Right lobe of liver (tissue), 6 donors: Measurements from ENCODE around the gene PGC. TPM values are rescaled to one million over a fixed set of nuclear protein-coding genes. Genes with fewer than 3 reads are reported as not detected.
A peak's percentile ranks its signal among the peaks of the same experiment; 100 is the strongest.

ENCODE experiments used
- ATAC-seq, 4 donors: fragments of 200-7000 bp; cut with Tn5 transposase; one replicate each; pipeline ENCODE4 v1.9.1; 2020; ENCODE audit warnings: mild to moderate bottlenecking in 4 of 4, moderate library complexity in 4 of 4
- DNase-seq, 3 donors: peaks; one replicate each; pipeline ENCODE4 v3.0.0-alpha.2; 2020
- H3K27ac ChIP-seq, 3 donors: fragments of 200-600 bp; one replicate each; pipeline ENCODE4 v1.8.0; 2022
- H3K27me3 ChIP-seq, 2 donors: fragments of 200-600 bp; one replicate each; pipeline ENCODE4 v1.8.0; 2022
- H3K36me3 ChIP-seq, 4 donors: fragments of 200-600 bp; sonication (generic) in 1 of 4; one replicate each; pipeline versions ENCODE4 v1.5.1 to v1.8.0; 2017 to 2022; ENCODE audit warnings: control low read depth in 1 of 4
- H3K4me1 ChIP-seq, 4 donors: fragments of 200-600 bp; sonication (generic) in 1 of 4; one replicate each; pipeline versions ENCODE4 v1.5.1 to v1.8.0; 2017 to 2022; ENCODE audit warnings: control low read depth in 1 of 4
- H3K4me3 ChIP-seq, 3 donors: fragments of 200-600 bp; one replicate each; pipeline ENCODE4 v1.8.0; 2022
- H3K9me3 ChIP-seq, 4 donors: fragments of 200-600 bp; sonication (generic) in 1 of 4; one replicate each; pipeline versions ENCODE4 v1.5.1 to v1.8.0; 2017 to 2022; ENCODE audit warnings: control low read depth in 1 of 4
- POLR2A ChIP-seq: fragments of 450-650 bp; IDR thresholded peaks from one replicate; pipeline ENCODE4 v1.6.1; 2017; ENCODE audit warnings: antibody characterized with exemption, mild to moderate bottlenecking
- WGBS: methylation state at CpG from one replicate; pipeline ENCODE4 v1.1.6; 2018; ENCODE audit warnings: low coverage, low lambda C conversion rate; ENCODE audit not compliant: insufficient coverage; ENCODE audit errors: missing lambda C conversion rate; 5-methylcytosine and 5-hydroxymethylcytosine counted together
- intact Hi-C, 2 donors: fragments of 100-400 bp; cut with DNase I; formaldehyde crosslinking; loops; one replicate each; pipeline versions ENCODE4 v1.11.2 to v1.14.1; 2022
- total RNA-seq, 6 experiments: library from RNA; depleted of rRNA in 2 of 6; stranded (reverse); fragments of >200 nt in 2 of 6; fragmentation: NEBNext Ultra II Directional in 3 of 6; extraction: Animal tissue kit (Norgen Biotek cat#: 25700) in 3 of 6; gene quantifications; one replicate each; pipeline versions ENCODE4 v1.1.0 to v1.2.4, GENCODE V29; 2016 to 2023
- TF ChIP-seq, protein P1 (sequence below), 4 donors: fragments of 200-600 bp in 3 of 4; fragments of 450-650 bp in 1 of 4; IDR thresholded peaks; one replicate each; pipeline versions ENCODE4 v1.5.1 to v1.8.0; 2016 to 2022; ENCODE audit warnings: antibody characterized with exemption in 4 of 4, mild to moderate bottlenecking in 2 of 4
- donor health status: DM: no; HTN: yes; CAD: no.
- donor health status: DM: no; HTN: no; CAD: no.
- donor health status: DM: no; HTN: no; CAD: no.
- donor health status: DM: no; HTN: yes; CAD: no.
- donor health status: DM: no; HTN: yes; CAD: no.

The PGC gene
- total RNA-seq, 6 experiments from 2014 or later = 0.31 TPM; not detected in 5

DNA sequence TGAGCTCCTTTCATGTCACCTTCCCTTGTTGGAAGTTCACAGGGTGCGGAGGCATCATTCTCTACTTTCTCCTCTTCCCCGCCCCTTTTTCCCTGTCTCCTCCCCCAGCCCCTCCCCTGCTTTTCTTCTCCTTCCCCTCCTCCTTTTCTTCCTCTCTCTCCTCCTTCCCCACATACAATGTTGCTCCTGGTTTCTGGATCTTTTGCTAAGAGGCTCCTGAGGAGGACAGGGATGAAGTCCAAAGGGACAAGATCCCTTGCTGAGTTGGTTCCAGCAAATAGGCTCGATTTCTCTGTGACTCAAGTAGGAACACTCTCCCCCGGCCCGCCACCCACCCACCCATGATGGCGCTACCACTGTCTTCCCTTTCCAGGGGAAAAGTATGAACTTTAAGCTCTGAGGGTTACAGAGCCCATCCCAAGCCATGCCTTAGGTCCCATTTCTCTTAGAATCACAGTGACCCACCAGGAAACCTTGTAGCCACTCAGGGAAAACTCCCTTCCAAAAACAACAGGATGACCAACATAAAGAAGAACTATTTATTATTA, 10.9 kb downstream of the PGC start:
- H3K4me3 ChIP-seq = no peak overlapping the region
- H3K9me3 ChIP-seq = no peaks in the 10 kb centered on the region
- H3K4me1 ChIP-seq = no peaks in the 10 kb centered on the region
- no peaks in the 10 kb centered on the region for H3K27me3 ChIP-seq
- H3K27ac ChIP-seq = no peak overlapping the region
- no peak for TF ChIP-seq POLR2A
- TF ChIP-seq, protein P1, sequence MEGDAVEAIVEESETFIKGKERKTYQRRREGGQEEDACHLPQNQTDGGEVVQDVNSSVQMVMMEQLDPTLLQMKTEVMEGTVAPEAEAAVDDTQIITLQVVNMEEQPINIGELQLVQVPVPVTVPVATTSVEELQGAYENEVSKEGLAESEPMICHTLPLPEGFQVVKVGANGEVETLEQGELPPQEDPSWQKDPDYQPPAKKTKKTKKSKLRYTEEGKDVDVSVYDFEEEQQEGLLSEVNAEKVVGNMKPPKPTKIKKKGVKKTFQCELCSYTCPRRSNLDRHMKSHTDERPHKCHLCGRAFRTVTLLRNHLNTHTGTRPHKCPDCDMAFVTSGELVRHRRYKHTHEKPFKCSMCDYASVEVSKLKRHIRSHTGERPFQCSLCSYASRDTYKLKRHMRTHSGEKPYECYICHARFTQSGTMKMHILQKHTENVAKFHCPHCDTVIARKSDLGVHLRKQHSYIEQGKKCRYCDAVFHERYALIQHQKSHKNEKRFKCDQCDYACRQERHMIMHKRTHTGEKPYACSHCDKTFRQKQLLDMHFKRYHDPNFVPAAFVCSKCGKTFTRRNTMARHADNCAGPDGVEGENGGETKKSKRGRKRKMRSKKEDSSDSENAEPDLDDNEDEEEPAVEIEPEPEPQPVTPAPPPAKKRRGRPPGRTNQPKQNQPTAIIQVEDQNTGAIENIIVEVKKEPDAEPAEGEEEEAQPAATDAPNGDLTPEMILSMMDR (IDR thresholded peaks at IDR 0.05) = no peak
- H3K36me3 ChIP-seq = no peaks in the 10 kb centered on the region
- ATAC-seq (no peak), DNase-seq (peak in 1 of 3 donors; percentile 5)
- 72% methylated on average over 6 of the region's 6 CpGs for WGBS
- intact Hi-C loops = no loop called here

DNA sequence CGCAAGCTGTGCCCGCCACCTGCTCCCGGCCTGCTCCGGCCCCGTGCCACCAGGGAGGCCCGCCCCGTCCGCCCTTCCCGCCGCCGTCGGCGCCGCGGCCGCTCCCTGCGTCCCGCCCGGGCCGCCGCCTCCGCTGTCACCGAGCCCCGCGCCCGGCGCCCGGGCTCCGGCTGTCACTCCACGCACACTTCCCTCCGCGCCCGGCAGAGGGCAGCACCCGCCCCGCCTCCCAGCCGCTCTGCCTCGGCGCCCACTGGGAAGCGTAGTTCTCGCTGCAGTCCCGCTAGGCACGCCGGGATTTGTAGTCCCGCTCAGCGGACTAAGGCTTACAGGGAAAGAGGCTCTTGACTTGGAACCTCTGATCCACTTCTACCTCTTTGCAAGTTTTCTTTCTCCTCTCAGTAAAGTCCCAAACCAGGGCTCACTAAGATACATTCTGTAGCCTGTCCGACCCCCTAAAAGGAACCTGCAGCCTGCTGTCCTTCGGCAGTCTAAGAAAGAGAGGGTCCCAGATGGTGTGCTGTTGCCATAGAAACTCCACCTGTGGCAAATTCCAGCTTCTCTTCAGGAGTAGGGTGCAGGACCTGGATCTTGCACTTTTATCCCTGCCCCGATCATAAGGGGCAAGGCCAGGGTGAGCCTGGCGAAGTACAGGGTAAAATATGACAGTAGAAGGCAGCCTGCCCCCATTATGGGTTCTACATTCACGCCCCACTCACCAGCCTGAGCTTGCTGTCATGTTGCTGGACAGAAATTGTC, 11.6 kb downstream of the PGC start, which contains the start of gene TFEB:
TFEB (minus strand) TSS at position 182 of the 759 bp plus-strand sequence. CDS start 44,395 bp downstream, outside the sequence.
- peak; percentile 66 for TF ChIP-seq POLR2A
- TF ChIP-seq, protein P1 (IDR thresholded peaks at IDR 0.05) = peak; percentile 89 to 100 (median 94)
- ATAC-seq = peak; percentile 87 to 92 (median 89)
- Histone ChIP-seq H3K4me1 (no peaks in the 10 kb centered on the region), H3K36me3 (no peaks in the 10 kb centered on the region), H3K4me3 (peak within 1 kb of the TSS; percentile 79 to 96 (median 89)), H3K27me3 (no peaks in the 10 kb centered on the region), H3K9me3 (no peaks in the 10 kb centered on the region), H3K27ac (peak within 1 kb of the TSS; percentile 80 to 88 (median 87))
- intact Hi-C loops = no loop called here
- DNase-seq = peak; percentile 96 to 97 (median 96)
- WGBS = 15% methylated on average over 7 of the region's 50 CpGs

DNA sequence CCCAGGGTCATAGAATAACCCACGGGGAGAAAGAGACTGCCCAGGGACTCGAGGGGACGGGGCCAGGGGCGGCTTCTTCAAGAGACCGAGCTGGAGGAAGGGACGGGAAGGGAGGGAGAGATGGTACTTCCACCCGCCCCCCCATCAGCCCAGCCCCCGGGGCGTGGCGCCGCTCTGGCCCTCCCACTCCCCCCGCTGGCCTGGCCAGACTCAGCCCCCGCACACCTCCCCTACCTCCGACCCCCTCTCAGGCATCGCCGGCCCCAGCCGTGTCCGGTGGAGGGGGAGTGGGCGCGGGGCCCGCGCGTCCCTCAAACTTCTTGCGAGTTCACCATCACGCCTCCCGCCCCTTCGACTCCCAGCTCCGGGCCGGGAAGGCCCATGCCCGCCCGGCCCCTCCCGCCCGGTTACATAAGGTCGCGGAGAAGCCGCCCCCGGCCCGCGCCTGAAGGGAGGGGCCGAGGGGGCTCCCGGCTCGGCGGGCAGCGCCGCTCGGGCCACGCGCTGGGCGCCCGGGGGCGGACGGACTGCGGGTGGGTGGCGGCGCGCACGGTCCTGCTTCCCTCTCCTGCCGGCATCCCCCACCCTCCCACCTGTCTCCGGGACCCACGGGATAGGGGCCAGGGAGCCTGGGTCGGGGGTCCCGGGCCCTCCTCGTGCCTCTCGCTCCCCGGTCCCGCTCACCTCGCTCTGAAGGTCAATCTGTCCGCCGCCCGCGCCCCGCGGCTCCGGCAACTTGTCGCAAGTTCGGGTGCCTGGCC, 12.4 kb downstream of the PGC start:
- no peaks in the 10 kb centered on the region for H3K4me1 ChIP-seq
- no peaks in the 10 kb centered on the region for H3K9me3 ChIP-seq
- TF ChIP-seq, protein P1 (IDR thresholded peaks at IDR 0.05) = no peak
- TF ChIP-seq POLR2A = no peak
- intact Hi-C loops = no loop called here
- H3K27ac ChIP-seq = peak overlapping the region; percentile 80 to 88 (median 87)
- H3K4me3 ChIP-seq = peak overlapping the region; percentile 79 to 96 (median 89)
- H3K36me3 ChIP-seq = no peaks in the 10 kb centered on the region
- WGBS = no CpG with 5 or more reads among the region's 76 CpGs
- no peaks in the 10 kb centered on the region for H3K27me3 ChIP-seq
- DNase-seq (peak; percentile 85 to 89 (median 87)), ATAC-seq (peak; percentile 80 to 86 (median 82))

DNA sequence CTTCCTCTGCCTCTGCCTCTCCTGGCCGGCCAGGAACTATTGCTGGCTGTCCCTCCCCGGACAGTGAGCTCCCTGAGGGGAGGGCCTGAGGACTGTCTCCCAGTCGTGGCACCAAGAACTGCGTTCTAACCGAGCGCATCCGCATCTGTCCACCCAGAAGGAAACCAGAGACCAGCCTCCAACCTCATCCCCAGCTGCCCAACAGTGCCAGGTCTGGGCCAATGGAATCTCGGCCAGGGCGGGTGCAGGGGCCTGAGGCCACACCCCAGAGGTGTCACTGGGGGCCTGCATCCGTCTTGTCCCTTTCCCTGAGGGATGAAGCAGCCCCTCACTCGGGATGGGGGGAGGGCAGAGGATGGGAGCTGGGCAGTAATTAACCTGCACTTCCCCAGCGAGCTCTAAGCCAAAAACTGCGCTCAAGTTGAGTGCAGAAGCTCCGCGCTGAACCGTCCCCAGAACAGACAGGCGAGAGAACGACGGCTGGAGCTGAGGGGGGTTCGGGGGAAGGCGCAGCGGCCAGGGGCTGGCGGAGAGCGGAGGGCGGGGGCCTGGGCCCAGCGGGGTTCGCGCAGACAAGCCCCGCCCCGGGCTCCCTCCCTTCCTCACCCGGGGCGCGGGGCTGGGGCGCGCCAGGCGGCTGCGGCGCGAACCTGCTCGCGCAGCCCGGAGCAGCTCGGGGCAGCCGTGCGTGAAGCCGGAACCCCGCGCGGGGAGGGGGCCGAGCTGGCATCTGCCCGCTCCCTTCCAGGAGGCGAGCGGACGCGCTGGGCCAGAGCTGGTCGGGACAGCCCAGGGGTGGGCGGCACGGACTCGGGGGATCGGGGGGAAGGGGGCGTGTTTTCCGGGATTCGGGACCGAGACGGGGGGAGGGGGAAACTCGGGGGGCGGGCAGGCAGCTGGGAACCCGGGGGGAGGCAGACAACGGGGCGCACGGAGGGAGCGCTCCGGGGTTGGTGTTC, 13.2 kb downstream of the PGC start:
- Histone ChIP-seq H3K27me3 (no peaks in the 10 kb centered on the region), H3K4me1 (no peaks in the 10 kb centered on the region), H3K9me3 (no peaks in the 10 kb centered on the region), H3K27ac (peak overlapping the region; percentile 80 to 88 (median 87)), H3K36me3 (no peaks in the 10 kb centered on the region), H3K4me3 (peak overlapping the region; percentile 79 to 96 (median 89))
- WGBS = 0% methylated on average over 8 of the region's 73 CpGs
- DNase-seq (peak; percentile 67 to 77 (median 76)), ATAC-seq (peak; percentile 47 to 62 (median 58))
- intact Hi-C loops = no loop called here
- TF ChIP-seq POLR2A = peak; percentile 25
- TF ChIP-seq, protein P1 (IDR thresholded peaks at IDR 0.05) = no peak
